ENCODE results near the gene NT5DC2.

GRCh38 chr3:52480768-52481715 lies 52.6 kb downstream of the NT5DC2 start:
- TF ChIP-seq CTCF (IDR thresholded peaks at IDR 0.05) (no peak), POLR2A (IDR thresholded peaks at IDR 0.05) (no peak)

Data from testis (tissue), 2 donors.